Measurements from ENCODE around the gene CHRNA1.
A peak's percentile ranks its signal among the peaks of the same experiment; 100 is the strongest.

CHRNA1 gene

DNA sequence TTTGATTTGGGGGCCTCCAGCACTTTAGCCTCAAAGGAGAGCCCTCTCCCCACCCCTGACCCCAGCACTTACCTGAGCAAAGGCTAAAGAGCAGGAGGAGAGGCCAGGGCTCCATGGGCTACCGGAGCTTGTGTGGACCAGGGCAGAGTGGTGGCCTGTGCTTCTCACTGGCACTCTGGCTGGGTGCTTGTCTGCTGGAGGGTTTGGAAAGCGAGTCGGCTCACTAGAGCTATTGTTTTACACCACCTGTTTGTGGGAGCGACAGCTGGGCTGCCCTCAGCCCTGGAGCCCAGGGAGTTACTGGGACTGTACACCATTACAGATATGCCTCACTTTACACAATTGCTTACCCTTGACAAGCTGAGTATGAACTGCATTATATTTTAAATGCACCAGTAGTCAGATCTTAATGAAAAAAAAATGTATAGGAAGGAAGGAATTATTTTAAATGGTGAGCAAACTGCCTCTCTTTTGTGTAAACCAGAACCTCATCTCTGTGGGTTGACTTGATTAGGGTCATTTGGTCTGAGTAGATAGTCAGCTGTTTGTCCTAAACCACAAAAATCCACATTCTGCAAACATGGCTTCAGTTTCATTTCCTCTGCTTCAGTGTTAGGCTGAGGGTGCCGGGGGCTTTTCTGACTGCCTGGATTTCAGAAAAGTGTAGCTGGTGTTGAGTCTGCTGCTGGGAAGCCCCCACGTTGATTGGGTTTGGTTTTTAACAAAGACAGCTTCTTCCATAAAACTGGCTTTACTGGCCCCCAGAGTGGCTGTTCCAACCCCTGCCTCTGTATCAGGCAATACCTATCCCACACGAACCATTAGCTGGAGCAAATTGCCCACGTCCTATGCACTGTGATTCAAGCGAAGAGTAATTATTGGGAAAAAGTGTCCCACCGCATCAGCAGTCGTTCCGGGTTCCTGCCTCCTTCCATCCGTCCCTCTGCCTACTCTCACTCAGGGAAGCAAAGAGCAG is at the start of gene CHRNA1:
Gene CHRNA1 (minus strand): TSS at position 193 of the 976 bp plus-strand sequence. CDS start 78 bp downstream, at position 115.
- peak; percentile 64 for DNase-seq

GRCh38 chr2:174812037-174812436 is 47.8 kb upstream of the CHRNA1 start:
- no peak for DNase-seq

- DNase-seq, result no peak
Measured at GRCh38 chr2:174807931-174808330, 43.7 kb upstream of the CHRNA1 start.

DNA sequence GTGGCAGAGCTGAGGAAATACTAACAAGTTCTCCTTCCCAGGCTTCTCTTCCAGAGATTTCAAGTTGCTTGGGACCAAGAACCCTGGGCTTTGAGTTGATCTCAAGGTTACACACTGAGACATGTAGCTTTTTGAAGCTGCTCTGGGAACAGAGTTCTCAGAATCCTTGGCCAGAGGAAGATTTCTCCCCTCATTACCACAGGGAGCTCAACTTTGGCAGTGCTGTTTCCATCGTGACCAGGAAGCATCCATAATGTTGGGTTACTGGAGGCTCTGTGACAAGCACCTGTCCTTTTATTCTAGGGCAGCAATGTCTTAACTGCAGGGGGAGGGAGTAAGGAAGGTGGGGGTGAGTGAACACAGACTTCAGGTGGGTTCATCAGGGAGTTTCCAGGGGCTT is 41.5 kb upstream of the CHRNA1 start:
- no peak for DNase-seq

GRCh38 chr2:174802459-174802858 is 38.2 kb upstream of the CHRNA1 start:
- DNase-seq, result peak; percentile 91

DNA sequence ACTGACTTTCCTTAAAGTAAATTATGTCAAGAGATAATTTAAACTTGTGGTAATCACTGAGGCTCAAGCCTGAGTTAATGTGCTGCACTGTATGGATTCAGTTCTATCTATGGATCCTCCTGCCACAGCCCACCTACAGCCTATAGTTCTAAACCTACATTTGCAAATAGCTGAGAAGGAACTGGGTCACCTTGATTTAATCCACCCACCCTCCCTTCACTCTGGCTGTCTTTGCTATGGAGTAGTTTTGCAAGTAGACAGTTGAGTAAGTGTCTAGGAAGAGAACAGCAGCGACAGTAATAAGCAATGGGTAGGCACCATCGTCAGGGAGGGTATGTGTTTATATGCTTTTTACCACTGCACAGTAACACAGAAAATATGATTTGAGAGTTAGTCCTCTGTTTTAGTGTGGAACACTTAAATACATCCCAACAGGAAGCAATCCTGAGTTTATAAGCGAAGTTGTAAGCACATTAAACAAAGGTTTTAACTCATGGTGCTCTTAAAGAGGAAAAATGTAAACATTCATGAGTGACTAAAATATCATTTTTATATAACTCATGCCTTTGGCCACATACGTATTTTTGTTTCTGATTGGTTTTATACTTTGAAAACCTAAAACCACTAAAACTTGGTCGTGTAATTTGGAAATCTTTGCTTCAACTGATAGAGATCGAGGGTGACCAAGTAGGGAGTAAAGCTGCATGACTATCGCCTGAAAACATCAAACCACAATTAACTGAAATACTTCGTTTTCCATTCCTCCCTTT is 36.3 kb upstream of the CHRNA1 start:
- no peak for DNase-seq

- no peak for DNase-seq
Measured at GRCh38 chr2:174798801-174799200, 34.5 kb upstream of the CHRNA1 start.

DNA sequence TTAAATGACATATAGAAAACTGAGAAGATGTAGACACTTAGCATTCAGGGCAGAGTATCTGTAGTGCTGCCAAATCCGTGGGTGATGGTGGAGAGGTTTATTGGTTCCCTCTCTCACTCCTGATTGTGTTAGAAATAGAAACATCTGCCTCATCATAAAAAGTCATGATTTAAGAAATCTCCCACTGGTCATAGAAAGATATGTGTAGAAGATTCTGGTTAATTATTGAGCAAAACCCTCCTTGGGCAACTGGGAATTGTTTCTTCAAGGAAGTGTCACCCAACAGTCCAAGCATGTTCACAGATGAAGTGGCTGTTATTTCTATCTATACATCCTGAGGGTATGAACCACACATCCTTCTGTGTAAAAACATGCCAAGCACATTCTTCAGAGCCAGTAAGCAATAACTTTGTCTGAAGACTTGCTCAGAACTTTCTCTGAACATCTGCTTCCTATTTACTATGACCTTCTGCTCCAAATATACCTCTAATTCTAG is 33.6 kb upstream of the CHRNA1 start:
- peak; percentile 95 for DNase-seq

- no peak for DNase-seq
Measured at GRCh38 chr2:174796319-174796771, 32.1 kb upstream of the CHRNA1 start.

GRCh38 chr2:174794851-174795374 is 30.6 kb upstream of the CHRNA1 start:
- DNase-seq, result peak; percentile 78

- DNase-seq, result no peak
Measured at GRCh38 chr2:174792309-174793025, 28.2 kb upstream of the CHRNA1 start.

GRCh38 chr2:174791746-174792280 is 27.5 kb upstream of the CHRNA1 start:
- DNase-seq, result no peak

DNA sequence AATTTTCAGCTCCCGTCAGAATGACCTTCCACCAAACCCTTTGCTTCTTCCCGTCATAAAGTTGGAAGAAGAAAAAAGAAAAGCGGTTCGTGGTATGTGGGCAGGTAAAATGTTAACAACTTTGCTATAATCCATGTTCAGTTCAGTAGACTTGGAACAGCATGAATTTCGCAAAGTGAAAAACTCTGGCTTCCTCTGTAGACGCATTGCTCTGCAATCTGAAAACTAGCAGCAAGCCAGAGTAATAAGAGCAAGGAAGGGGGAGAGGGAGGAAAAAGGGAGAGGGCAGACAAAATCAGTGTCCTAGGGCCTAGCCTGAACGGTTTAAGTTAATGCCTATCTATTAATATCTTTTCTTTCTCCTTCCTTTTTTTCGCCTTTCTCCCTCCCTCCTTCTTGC is 26.7 kb upstream of the CHRNA1 start:
- no peak for DNase-seq

GRCh38 chr2:174789001-174789400 is 24.7 kb upstream of the CHRNA1 start:
- no peak for DNase-seq

DNA sequence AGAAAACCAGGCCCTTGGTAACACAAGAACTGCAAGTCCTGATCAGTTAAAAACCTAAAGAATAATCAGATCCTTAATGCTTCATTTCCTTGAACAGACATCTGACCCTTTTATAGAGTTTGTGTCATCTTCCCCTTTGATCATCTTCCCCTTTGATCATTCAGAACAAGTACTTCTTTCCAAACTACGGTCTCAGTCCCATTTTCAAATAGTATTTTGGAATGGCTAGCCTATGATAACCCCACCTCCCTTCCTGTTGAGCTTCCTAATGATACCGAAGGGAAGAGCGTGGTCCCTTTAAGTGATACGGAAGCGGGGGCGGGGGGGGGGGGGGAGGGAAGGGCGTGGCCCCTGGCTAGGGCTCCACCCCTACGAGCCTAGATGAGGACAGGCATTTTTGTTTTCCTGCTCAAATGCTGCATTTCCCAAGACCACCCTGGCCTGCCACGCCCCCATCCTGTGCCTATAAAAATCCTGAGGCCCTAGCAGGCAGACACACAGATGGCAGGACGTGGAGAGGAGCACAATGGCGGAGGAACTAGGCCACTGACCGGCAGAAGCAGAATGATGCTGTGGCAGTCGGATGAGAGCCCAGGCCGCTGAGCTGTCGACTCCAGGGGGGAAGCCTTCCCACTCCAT is 24.1 kb upstream of the CHRNA1 start:
- peak; percentile 92 for DNase-seq

GRCh38 chr2:174787487-174788205 is 23.4 kb upstream of the CHRNA1 start:
- peak; percentile 100 for DNase-seq

DNA sequence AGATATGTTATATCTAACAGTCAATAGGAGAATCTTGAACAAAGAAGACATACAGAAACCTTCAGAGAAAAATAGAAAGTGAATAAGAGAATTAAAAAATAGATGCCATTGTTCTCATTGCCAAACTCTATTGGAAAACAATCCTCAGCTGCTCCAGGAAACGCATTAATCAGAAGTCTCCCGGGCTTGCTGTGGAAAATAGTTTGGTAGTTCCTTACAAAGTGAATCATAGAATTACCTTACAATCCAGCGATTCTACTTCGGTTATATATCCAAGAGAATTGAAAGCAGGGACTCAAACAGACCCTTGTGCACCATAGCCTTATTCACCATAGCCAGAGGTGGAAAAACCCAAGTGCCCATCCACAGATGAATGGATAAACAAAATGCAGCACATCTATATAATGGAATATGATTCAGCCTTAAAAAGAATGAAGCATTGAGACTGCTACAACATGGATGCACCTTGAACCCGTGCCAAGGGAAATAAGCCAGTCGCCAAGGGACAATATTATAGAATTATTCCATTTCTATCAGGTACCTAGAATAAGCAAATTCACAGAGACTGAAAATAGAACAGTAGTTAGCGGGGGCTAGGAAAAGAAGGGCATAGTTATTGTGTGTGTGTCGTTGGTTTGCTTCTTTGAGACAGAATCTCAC is 21.9 kb upstream of the CHRNA1 start:
- DNase-seq, result peak; percentile 59

DNA sequence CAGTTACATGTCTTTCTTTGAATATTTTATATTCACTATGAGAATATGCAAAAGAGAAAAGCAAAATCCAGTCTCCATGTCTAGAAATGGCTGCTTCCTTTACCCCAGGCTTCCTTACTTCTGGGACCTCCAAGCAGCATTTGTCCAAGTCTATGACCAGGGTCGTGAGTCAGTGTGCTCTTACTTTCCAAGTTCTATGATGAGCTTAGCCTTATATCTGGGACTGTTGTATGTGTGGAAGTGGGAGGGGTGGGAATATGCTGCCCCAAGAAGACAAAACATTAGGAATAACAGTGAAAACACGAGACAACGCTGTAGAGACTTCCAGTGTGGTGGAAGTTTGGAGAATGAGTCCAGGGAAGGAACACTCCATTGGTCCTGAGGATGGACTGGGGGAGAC is 21.2 kb upstream of the CHRNA1 start:
- no peak for DNase-seq

DNA sequence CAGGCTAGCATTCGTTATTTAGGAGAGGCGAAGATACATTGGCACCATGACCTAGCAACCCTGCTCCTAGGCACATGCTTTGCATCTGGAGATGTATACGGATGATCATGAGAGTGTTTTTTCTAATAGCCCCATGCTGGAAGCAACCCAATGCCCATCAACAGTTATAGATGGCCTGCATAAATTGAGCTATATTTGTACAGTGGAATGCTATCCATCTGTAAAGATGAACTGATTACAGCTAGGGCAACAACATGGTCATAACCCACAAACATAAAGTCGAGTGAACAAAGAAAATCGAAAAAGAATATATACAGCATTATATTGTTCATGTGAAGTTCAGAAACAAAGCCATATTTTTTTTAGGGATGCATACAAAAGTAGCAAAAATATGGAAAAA is 20.6 kb upstream of the CHRNA1 start:
- no peak for DNase-seq

- no peak for DNase-seq
Measured at GRCh38 chr2:174784316-174784715, 20.0 kb upstream of the CHRNA1 start.

DNA sequence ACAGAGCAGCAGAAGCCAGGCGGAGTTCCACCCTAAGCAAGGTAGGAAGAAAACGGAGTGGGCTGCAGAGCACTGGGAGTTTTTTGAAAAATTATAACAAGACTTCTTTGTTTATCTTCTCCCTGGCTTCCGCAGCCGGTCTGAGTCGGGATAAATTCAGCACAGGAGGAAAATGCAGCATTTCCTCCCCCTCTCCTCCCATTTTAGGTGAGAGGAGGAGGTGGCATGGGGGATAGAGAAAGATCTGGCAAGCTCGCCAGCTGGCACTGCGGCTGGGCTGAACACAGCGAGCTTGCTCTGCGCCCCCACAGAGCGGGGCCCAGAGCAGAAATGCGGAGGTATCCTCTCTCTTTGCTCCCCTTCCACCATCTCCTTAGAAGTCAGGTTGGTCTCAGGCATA is 17.7 kb upstream of the CHRNA1 start:
- no peak for DNase-seq

Measured in fibroblast of skin of right quadriceps (primary cell).